H1 (cell line): ENCODE measurements around the gene TARDBP. TPM values are rescaled to one million over a fixed set of nuclear protein-coding genes. Genes with fewer than 3 reads are reported as not detected.

Experiments
- CTCF ChIA-PET: fragments of 300-600 bp; sonication (Branson Sonifier 250); formaldehyde crosslinking; loops from one replicate; lab custom pipeline; 2021; ENCODE audit not compliant: partially characterized antibody; lab: Charles Lee
- POLR2A ChIA-PET: fragments of 300-600 bp; sonication (Branson Sonifier 250); formaldehyde crosslinking; loops from one replicate; lab custom pipeline; 2021; ENCODE audit warnings: inconsistent platforms; ENCODE audit not compliant: partially characterized antibody; lab: Charles Lee
- DNase-seq, 2 experiments: peaks; one replicate each; pipeline versions ENCODE4 v3.0.0 to v3.0.0-alpha.2; 2010 to 2022; ENCODE audit warnings: low spot score in 2 of 2, low read depth in 1 of 2, mixed read lengths in 1 of 2
- FAIRE-seq: peaks from 2 replicates; lab custom pipeline; 2011; peaks lifted over from hg19 to GRCh38; lab: Jason Lieb, UNC
- H2AFZ ChIP-seq: 2 replicates; pipeline ENCODE4 v1.8.1; 2012; ENCODE audit warnings: low read length, inconsistent platforms
- H2AK5ac ChIP-seq: 2 replicates; pipeline ENCODE4 v1.6.1; 2013; ENCODE audit warnings: low read depth, low read length
- H2BK120ac ChIP-seq: replicated peaks from 2 replicates; pipeline ENCODE3; 2013; ENCODE audit warnings: low read depth, low read length, inconsistent platforms
- H2BK12ac ChIP-seq: 2 replicates; pipeline ENCODE4 v1.6.1; 2013; ENCODE audit warnings: low read depth, low read length
- H2BK15ac ChIP-seq: 2 replicates; pipeline ENCODE4 v1.6.1; 2013; ENCODE audit warnings: low read length
- H2BK20ac ChIP-seq: 2 replicates; pipeline ENCODE4 v1.6.1; 2013; ENCODE audit warnings: low read length
- H2BK5ac ChIP-seq: 2 replicates; pipeline ENCODE4 v1.6.1; 2013; ENCODE audit warnings: low read depth, low read length
- H3K14ac ChIP-seq: 2 replicates; pipeline ENCODE4 v1.6.1; 2013; ENCODE audit warnings: inconsistent platforms; ENCODE audit not compliant: insufficient read length
- H3K18ac ChIP-seq: 2 replicates; pipeline ENCODE4 v1.6.1; 2013; ENCODE audit warnings: low read length; ENCODE audit errors: extremely low read depth
- H3K23ac ChIP-seq: 2 replicates; pipeline ENCODE4 v1.6.1; 2013; ENCODE audit warnings: inconsistent platforms; ENCODE audit not compliant: insufficient read length
- H3K23me2 ChIP-seq: 2 replicates; pipeline ENCODE4 v1.6.1; 2013; ENCODE audit warnings: low read depth, low read length
- H3K27ac ChIP-seq: 2 replicates; pipeline ENCODE4 v1.6.1; 2011; ENCODE audit warnings: low read depth, low read length, inconsistent platforms
- H3K27me3 ChIP-seq, 4 experiments: replicated peaks in 1 of 4; 1 replicate in 1 of 4; 2 replicates in 3 of 4; pipeline versions ENCODE4 v1.6.1 to v1.8.1; 2011 to 2013; ENCODE audit warnings: low read length in 3 of 4, mild to moderate bottlenecking in 3 of 4, inconsistent platforms in 2 of 4, mixed read lengths in 2 of 4, moderate library complexity in 1 of 4; ENCODE audit not compliant: control insufficient read depth in 3 of 4, insufficient read depth in 3 of 4; ENCODE audit errors: extremely low read depth in 1 of 4
- H3K36me3 ChIP-seq, 4 experiments: 2 replicates each; pipeline versions ENCODE4 v1.6.1 to v1.8.1; 2011 to 2013; ENCODE audit warnings: mild to moderate bottlenecking in 4 of 4, low read length in 3 of 4, moderate library complexity in 2 of 4, control low read depth in 1 of 4, inconsistent platforms in 1 of 4; ENCODE audit not compliant: insufficient read depth in 4 of 4, control insufficient read depth in 2 of 4
- H3K4ac ChIP-seq: replicated peaks from 2 replicates; pipeline ENCODE3; 2013; ENCODE audit warnings: low read length, low read depth, mixed read lengths, inconsistent platforms; ENCODE audit not compliant: insufficient read length
- H3K4me1 ChIP-seq, 4 experiments: replicated peaks in 1 of 4; 1 replicate in 1 of 4; 2 replicates in 3 of 4; pipeline versions ENCODE4 v1.6.1 to v1.8.1; 2011 to 2013; ENCODE audit warnings: low read length in 3 of 4, inconsistent platforms in 2 of 4, mixed read lengths in 1 of 4; ENCODE audit not compliant: insufficient read depth in 4 of 4, control insufficient read depth in 3 of 4
- H3K4me2 ChIP-seq, 2 experiments: 2 replicates each; pipeline versions ENCODE4 v1.6.1 to v1.8.1; 2011 to 2013; ENCODE audit warnings: low read depth in 2 of 2, low read length in 2 of 2, control low read depth in 1 of 2, inconsistent platforms in 1 of 2, mild to moderate bottlenecking in 1 of 2; ENCODE audit not compliant: insufficient read depth in 1 of 2
- H3K4me3 ChIP-seq, 4 experiments: fragments of 200-600, 300-600 bp in 1 of 4; sonication (generic), shearing (Covaris generic), sonication (Bioruptor Twin) in 1 of 4; 2 replicates each; pipeline versions ENCODE4 v1.5.1 to v1.8.1; 2011 to 2016; ENCODE audit warnings: low read length in 4 of 4, low read depth in 3 of 4, control low read depth in 2 of 4, inconsistent platforms in 2 of 4, mild to moderate bottlenecking in 2 of 4, mixed read lengths in 1 of 4, moderate library complexity in 1 of 4; ENCODE audit not compliant: insufficient read depth in 2 of 4; ENCODE audit errors: extremely low read depth in 1 of 4
- H3K56ac ChIP-seq: replicated peaks from 2 replicates; pipeline ENCODE3; 2013; ENCODE audit warnings: low read depth, mild to moderate bottlenecking, mixed read lengths, low read length, inconsistent platforms; ENCODE audit not compliant: insufficient read length
- H3K79me1 ChIP-seq: 2 replicates; pipeline ENCODE4 v1.6.1; 2013; ENCODE audit warnings: low read depth, low read length, control low read depth
- H3K79me2 ChIP-seq, 2 experiments: 2 replicates each; pipeline versions ENCODE4 v1.6.1 to v1.8.1; 2012 to 2013; ENCODE audit warnings: low read length in 2 of 2, mild to moderate bottlenecking in 2 of 2, inconsistent platforms in 1 of 2; ENCODE audit not compliant: insufficient read depth in 2 of 2, control insufficient read depth in 1 of 2
- H3K9ac ChIP-seq, 4 experiments: replicated peaks in 1 of 4; 1 replicate in 1 of 4; 2 replicates in 3 of 4; pipeline versions ENCODE4 v1.6.1 to v1.8.1; 2011 to 2013; ENCODE audit warnings: low read depth in 3 of 4, low read length in 3 of 4, control low read depth in 2 of 4, mild to moderate bottlenecking in 2 of 4, moderate library complexity in 2 of 4, inconsistent platforms in 1 of 4; ENCODE audit errors: extremely low read depth in 1 of 4
- H3K9me3 ChIP-seq, 2 experiments: 2 replicates each; pipeline versions ENCODE4 v1.6.1 to v1.8.1; 2012 to 2013; ENCODE audit warnings: mild to moderate bottlenecking in 2 of 2, moderate library complexity in 2 of 2, control low read depth in 1 of 2, inconsistent platforms in 1 of 2, low read depth in 1 of 2, low read length in 1 of 2, mixed read lengths in 1 of 2; ENCODE audit not compliant: insufficient read depth in 2 of 2
- H4K20me1 ChIP-seq, 2 experiments: replicated peaks in 1 of 2; 2 replicates each; pipeline versions ENCODE3 to v1.8.1; 2011 to 2013; ENCODE audit warnings: inconsistent platforms in 2 of 2, low read length in 2 of 2, mild to moderate bottlenecking in 1 of 2; ENCODE audit not compliant: insufficient read depth in 2 of 2, control insufficient read depth in 1 of 2
- H4K5ac ChIP-seq: 2 replicates; pipeline ENCODE4 v1.6.1; 2013; ENCODE audit warnings: low read length, low read depth, mixed read lengths, inconsistent platforms; ENCODE audit not compliant: insufficient read length
- H4K8ac ChIP-seq: 2 replicates; pipeline ENCODE4 v1.8.0; 2013; ENCODE audit warnings: mild to moderate bottlenecking, moderate library complexity, low read length, inconsistent platforms; ENCODE audit not compliant: insufficient read depth; ENCODE audit errors: extremely low read depth
- H4K91ac ChIP-seq: replicated peaks from 2 replicates; pipeline ENCODE3; 2013; ENCODE audit warnings: low read length, mixed read lengths, inconsistent platforms; ENCODE audit not compliant: insufficient read length
- BACH1 ChIP-seq: IDR thresholded peaks from 2 replicates; pipeline ENCODE4 v1.6.1; 2012; ENCODE audit warnings: low read length, improper control_type of control experiment
- CBX8 ChIP-seq: fragments of 300-800, 300-1000 bp; sonication (generic); IDR thresholded peaks from 2 replicates; pipeline ENCODE4 v1.7.1; 2016; ENCODE audit warnings: low read depth, low read length, borderline replicate concordance
- CTBP2 ChIP-seq: IDR thresholded peaks from 2 replicates; pipeline ENCODE4 v1.7.0; 2011; ENCODE audit warnings: borderline replicate concordance, mild to moderate bottlenecking, moderate library complexity, mixed read lengths, low read length; ENCODE audit not compliant: insufficient read depth, insufficient read length
- GABPA ChIP-seq: IDR thresholded peaks from 2 replicates; pipeline ENCODE4 v1.6.1; 2011; ENCODE audit warnings: mild to moderate bottlenecking, low read length, moderate library complexity, borderline replicate concordance; ENCODE audit not compliant: insufficient read depth
- JUN ChIP-seq: IDR thresholded peaks from 2 replicates; pipeline ENCODE4 v1.6.1; 2011; ENCODE audit warnings: low read depth, mild to moderate bottlenecking, improper control_type of control experiment, low read length
- KDM1A ChIP-seq: fragments of 200-600, 300-600 bp; sonication (generic); IDR thresholded peaks from 2 replicates; pipeline ENCODE4 v1.7.1; 2016; ENCODE audit warnings: mild to moderate bottlenecking, low read length, borderline replicate concordance
- KDM4A ChIP-seq: IDR thresholded peaks from one replicate; pipeline ENCODE4 v1.7.1; 2012; ENCODE audit warnings: low read depth, mild to moderate bottlenecking, moderate library complexity, low read length, inconsistent platforms; ENCODE audit not compliant: severe bottlenecking
- NRF1 ChIP-seq: IDR thresholded peaks from 2 replicates; pipeline ENCODE4 v1.6.1; 2011; ENCODE audit warnings: mild to moderate bottlenecking, low read depth, low read length, improper control_type of control experiment
- RBBP5 ChIP-seq: IDR thresholded peaks from 2 replicates; pipeline ENCODE4 v1.7.1; 2012; ENCODE audit warnings: low read depth, mild to moderate bottlenecking, inconsistent platforms, low read length, moderate library complexity, borderline replicate concordance
- RFX5 ChIP-seq: IDR thresholded peaks from 2 replicates; pipeline ENCODE4 v1.6.1; 2011; ENCODE audit warnings: low read depth, low read length, improper control_type of control experiment, borderline replicate concordance
- SAP30 ChIP-seq: fragments of 300-600 bp; sonication (generic); IDR thresholded peaks from 2 replicates; pipeline ENCODE4 v1.7.1; 2012; ENCODE audit warnings: low read length, moderate library complexity, mild to moderate bottlenecking, inconsistent platforms; ENCODE audit not compliant: insufficient read depth, insufficient replicate concordance
- SIRT6 ChIP-seq: IDR thresholded peaks from one replicate; pipeline ENCODE4 v1.7.1; 2012; ENCODE audit warnings: low read length, inconsistent platforms
- SP1 ChIP-seq: IDR thresholded peaks from 2 replicates; pipeline ENCODE4 v1.6.1; 2011; ENCODE audit warnings: low read depth, low read length
- SUZ12 ChIP-seq: fragments of 200-600 bp; sonication (generic); IDR thresholded peaks from 2 replicates; pipeline ENCODE4 v1.6.1; 2012; ENCODE audit warnings: mild to moderate bottlenecking, inconsistent platforms, low read length, moderate library complexity, mixed read lengths
- WGBS, 2 experiments: shearing (Covaris generic) in 1 of 2; methylation state at CpG; one replicate each; pipeline versions ENCODE4 v1.1.6 to v1.1.7; 2013 to 2015; ENCODE audit warnings: low lambda C conversion rate in 2 of 2, mixed read lengths in 2 of 2, inconsistent platforms in 1 of 2, low coverage in 1 of 2, missing lambda C conversion rate in 1 of 2; ENCODE audit not compliant: insufficient replicate concordance in 2 of 2, insufficient coverage in 1 of 2, insufficient read length in 1 of 2; ENCODE audit errors: extremely low coverage in 1 of 2, missing lambda C conversion rate in 1 of 2; 5-methylcytosine and 5-hydroxymethylcytosine counted together
- polyA plus RNA-seq, 7 experiments: library from polyadenylated mRNA; depleted of rRNA in 3 of 7; stranded (reverse) in 5 of 7; unstranded in 2 of 7; fragments of >200 nt in 5 of 7; fragments of 200-250 nt in 2 of 7; gene quantifications; 1 replicate in 5 of 7; 2 replicates in 1 of 7; 4 replicates in 1 of 7; pipeline versions ENCODE4 v1.2.1 to v1.2.3, GENCODE V29; 2011 to 2013; ENCODE audit warnings: missing spikeins in 2 of 7, mixed read lengths in 2 of 7
- total RNA-seq: library from RNA; stranded (reverse); fragmentation: NEBNext Ultra II Directional; extraction: Animal tissue kit (Norgen Biotek cat#: 25700); gene quantifications from 2 replicates; pipeline ENCODE4 v1.2.1, GENCODE V29; 2021

The TARDBP gene
- total and polyA plus RNA-seq, 2 of the 8 experiments (the other 6 are each of a cell fraction or from before 2014, with no cell fraction given) = 144 to 240 TPM

GRCh38 chr1:10969971-10970332, 42.5 kb upstream of the TARDBP start:
- DNase-seq = no peak
- POLR2A ChIA-PET = interaction anchor here (0.7 to 1.0 kb wide), 2 partner anchors 9 kb away, joined by 3 to 6 read pairs; no protein-coding TSS in a partner anchor
- Histone ChIP-seq H2AK5ac (no peak overlapping the region), H4K5ac (no peak overlapping the region), H3K23ac (no peak overlapping the region), H3K27me3 (no peaks in the 10 kb centered on the region), H3K36me3 (no peaks in the 10 kb centered on the region), H3K9ac (no peak overlapping the region), H3K79me1 (no peaks in the 10 kb centered on the region), H4K20me1 (no peaks in the 10 kb centered on the region), H3K4me2 (no peak overlapping the region), H3K27ac (no peak overlapping the region), H2BK120ac (no peak overlapping the region), H3K79me2 (no peaks in the 10 kb centered on the region), H3K23me2 (no peaks in the 10 kb centered on the region), H2BK15ac (peak overlapping the region; percentile 96; the same call in 1 of the 2 replicates), H4K8ac (no peak overlapping the region), H2BK5ac (no peak overlapping the region; the same call in 1 of the 2 replicates), H2BK12ac (peak overlapping the region; percentile 75; the same call in 1 of the 2 replicates), H3K9me3 (no peaks in the 10 kb centered on the region), H2BK20ac (0 out of 2 replicates have a peak overlapping the region, but pooled peaks have one; percentile 66), H3K18ac (peak overlapping the region; percentile 63; the same call in 1 of the 2 replicates), H3K14ac (no peak overlapping the region), H3K56ac (no peak overlapping the region), H3K4me3 (no peak overlapping the region), H4K91ac (peak overlapping the region; percentile 91), H3K4me1 (peaks cover 2 to 16% (median 10%) of the 10 kb centered on the region in 4 experiments), H2AFZ (no peak overlapping the region), H3K4ac (no peak overlapping the region)
- CTCF ChIA-PET = interaction anchor here (0.9 to 3.4 kb wide), 5 partner anchors 8 to 104 kb away, joined by 4 to 13 read pairs (median 5); no protein-coding TSS in a partner anchor
- FAIRE-seq = no peak
- 60% methylated on average over 2 of the region's 2 CpGs; no CpG with 5 or more reads in 1 of the 2 experiments for WGBS, 2 experiments
- no peak for TF ChIP-seq CBX8
- no peak for TF ChIP-seq KDM1A
- TF ChIP-seq SUZ12 = no peak
- TF ChIP-seq NRF1 = no peak
- no peak for TF ChIP-seq SIRT6
- TF ChIP-seq SP1 = no peak
- no peak for TF ChIP-seq CTBP2
- no peak for TF ChIP-seq BACH1
- no peak for TF ChIP-seq SAP30
- no peak for TF ChIP-seq KDM4A
- no peak for TF ChIP-seq GABPA
- no peak for TF ChIP-seq RBBP5
- TF ChIP-seq RFX5 = no peak
- TF ChIP-seq JUN = no peak
